ENCODE measurements around the gene PHYKPL.

Gene PHYKPL

DNA sequence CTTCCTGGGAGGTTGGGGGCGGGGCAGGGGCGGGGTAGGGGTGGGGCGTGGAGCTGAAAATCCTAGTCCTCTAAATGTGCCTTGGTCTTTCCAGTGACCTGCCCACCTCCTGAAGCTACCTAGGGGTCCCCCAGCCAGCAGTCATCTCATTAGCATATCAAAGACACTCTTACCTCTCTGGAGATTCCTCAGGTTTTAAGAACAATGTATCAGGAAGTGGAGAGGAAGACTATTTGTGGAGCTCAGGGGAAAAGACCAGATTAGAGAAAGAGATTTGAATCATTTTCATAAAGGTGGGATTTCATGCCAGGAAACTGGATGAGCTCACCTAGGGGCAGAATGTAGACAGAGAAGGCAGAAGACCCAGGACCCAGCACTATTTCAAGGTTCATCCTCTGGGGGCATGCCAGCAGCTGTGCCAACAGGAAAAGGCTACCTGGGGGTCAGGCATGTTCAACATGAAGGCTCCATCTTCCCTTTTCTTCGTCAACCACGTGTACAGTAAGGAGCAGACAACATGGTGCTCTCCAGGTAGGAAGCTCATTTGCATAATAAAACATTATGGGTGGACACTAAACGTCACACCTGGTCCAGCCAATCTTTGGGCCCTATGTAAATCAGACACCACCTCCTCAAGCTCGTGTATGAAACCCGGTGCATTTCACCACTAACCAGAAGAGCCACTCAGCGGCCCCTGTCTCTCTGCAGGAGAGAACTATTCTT is 52.3 kb downstream of the PHYKPL start:
- DNase-seq: no peak

DNA sequence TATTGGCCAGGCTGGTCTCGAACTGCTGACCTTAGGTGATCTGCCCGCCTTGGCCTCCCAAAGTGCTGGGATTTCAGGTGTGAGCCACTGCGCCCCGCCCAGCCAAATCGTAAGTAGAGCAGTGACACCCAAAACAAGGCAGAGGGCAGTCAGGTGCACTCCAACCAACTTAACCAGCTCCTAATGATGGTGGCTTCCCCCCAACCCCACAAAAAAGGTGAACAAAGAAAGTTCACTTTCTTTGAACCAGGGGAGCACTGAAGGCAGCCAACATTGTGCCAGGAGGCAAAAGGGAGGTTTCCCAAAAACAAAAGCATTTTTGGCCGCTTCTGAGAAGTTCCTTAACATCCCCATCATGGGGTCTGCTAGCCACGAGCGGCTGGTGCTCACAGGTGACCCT is 55.0 kb downstream of the PHYKPL start:
- DNase-seq: no peak

DNA sequence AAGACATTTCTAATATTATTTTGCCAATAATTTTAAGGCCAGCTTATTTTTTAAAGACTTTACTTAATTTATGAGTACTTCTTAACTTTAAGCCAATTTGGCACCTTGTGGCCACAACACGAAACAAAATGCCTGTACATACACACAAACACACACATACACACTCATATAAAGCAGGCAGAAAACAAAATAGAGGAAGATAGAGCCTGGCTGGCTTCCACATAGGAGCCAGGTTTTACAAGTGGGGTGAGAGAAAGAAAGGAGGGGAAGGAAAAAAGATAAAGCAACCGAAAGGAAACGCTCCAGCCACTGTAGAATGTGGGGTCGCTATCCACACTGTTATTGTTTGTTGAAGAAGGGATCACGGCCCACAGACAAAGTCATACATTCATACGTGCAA is 55.8 kb downstream of the PHYKPL start:
- no peak for DNase-seq

DNA sequence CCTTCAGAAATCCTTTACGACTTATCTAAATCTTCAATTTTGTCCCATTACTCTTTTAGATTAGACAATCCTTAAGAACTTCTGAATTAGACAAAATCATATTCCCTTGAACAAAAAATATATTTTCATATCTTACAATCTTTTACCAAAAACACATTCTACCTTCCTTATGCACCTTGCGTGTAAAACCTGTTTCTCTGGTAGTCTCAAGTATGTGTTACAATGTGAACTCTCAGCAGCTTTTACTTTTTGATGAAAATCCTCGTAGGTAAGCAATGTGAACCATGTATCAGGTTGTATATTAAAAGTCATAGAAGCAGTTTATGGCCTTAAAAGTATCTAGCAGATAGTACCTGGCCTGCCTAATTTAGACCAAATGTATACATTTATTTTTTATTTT is 58.1 kb downstream of the PHYKPL start:
- DNase-seq: no peak

DNA sequence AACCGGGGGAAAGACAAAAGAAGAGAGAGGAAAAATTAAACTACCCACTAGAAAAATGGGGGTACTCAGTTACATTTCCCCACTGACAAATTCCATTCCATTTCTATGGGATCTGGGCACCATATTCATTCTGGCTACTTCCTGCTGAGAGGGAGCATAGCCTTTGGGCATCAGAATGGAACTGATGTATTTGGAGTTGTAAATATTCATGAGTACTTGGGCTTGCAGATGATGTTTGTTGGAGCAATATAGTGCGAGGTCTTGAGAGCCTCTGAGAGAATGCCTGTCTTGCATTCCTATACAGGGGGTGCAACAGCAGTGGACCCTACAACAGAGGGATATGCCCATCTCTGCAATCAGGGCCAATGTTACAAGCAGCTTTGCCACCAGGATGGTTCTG is 62.1 kb downstream of the PHYKPL start:
- DNase-seq: no peak

DNA sequence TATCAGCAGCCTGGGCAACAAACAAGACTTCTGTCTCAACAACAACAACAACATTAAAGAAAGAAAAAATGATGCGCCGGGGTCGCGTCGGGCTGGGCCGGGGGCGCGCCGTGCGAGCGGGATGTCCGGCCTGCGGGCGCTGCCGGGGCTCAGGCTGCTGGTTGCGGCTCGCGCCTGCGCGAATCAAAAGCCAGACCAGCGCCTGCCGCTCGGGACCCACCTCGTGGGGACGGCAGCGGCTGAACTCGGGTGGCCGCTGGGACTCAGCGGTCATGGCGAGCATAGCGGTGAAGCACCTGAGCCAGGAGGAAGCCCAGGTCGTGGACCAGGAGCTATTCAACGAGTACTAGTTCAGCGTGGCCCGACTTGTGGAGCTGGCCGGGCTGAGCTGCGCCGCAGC is 67.0 kb downstream of the PHYKPL start:
- no peak for DNase-seq

DNA sequence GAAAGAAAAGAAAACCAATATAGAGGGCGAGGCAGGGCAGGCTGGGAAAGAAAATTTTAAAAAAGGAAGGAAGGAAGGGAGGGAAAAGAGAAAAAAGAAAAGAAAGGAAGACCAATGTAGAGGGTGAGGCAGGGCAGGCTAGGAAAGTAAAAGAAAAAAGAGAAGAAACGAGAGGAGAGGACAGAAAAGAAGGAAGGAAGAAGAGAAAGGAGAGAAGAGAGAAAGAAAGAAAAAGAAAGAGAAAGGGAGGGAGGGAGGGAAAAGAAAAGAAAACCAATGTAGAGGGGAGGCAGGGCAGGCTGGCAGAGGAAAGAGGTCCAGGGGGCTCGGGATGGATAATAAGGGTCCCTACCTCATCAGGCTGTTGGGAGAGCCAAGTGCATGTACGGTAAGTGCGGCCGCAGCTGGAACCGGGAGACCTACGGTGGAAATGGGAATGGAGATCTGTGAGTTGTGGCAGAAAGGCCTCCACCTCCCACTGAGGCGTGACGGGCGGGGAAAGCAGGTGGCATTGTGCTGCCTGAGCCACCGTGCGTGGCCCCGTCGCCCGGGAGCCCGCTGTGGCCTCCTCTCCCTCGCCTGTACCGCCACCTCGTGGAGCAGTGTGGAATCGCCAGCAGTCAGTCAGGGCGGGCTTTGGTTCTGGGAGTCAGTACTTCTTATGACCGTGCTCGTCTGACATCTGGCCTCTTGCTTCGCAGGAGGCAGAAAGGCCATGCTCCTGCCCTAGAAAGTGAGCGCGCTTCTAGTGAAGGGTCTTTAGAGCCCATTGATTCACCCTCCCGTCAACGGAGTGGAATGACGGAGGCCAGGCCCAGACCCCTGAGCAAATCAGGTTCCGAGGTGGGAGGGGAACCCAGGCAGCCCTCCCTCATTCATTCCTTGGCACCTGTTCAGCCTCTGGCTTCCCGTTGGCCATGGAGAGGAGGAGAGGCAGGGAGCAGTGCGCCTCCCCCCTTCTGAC is 68.5 kb downstream of the PHYKPL start:
- peak; percentile 88 for DNase-seq

DNA sequence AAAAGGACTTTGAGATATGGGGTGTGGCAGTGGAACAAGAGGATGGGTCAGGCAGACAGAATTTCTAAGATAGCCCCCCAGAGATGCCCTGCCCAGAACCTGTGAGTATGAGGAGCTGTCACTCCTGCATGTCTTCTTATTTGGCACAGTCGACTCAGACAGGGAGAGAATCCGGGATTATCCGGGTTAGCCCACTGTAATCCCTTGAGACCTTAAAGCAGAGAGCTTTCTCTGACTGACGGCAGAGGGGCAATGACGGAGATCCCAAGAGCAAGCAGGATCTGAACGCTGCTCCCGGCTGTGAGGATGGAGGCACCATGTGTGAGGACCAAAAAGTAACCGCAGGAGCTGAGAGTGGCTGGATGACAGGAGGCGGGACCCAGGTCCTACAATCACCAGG is 70.1 kb downstream of the PHYKPL start:
- no peak for DNase-seq

DNA sequence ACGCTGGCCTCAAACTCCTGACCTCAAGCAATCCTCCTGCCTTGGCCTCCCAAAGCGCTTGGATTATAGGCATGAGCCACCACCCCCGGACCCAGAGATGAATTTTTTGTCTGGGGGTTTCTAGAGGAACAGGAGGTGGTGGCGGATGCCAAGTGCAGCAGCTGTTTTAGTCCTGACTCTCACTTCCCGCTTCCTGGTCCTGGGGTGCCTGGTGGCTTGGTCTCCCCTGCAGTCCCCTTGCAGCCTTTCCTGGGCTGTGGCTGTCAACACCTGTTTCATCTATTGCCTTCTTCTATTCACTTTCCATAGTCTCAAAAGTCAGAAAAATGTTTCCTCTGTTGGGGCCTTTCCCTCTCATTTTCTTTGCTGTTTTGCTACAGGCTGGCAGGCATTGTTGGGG is 72.4 kb downstream of the PHYKPL start:
- DNase-seq: no peak

Data from suppressor macrophage treated with lipopolysaccharide for 4 hours (primary cell).